Measurements from ENCODE around the gene ZFPM1.
A peak's percentile ranks its signal among the peaks of the same experiment; 100 is the strongest.

The ZFPM1 gene

DNA sequence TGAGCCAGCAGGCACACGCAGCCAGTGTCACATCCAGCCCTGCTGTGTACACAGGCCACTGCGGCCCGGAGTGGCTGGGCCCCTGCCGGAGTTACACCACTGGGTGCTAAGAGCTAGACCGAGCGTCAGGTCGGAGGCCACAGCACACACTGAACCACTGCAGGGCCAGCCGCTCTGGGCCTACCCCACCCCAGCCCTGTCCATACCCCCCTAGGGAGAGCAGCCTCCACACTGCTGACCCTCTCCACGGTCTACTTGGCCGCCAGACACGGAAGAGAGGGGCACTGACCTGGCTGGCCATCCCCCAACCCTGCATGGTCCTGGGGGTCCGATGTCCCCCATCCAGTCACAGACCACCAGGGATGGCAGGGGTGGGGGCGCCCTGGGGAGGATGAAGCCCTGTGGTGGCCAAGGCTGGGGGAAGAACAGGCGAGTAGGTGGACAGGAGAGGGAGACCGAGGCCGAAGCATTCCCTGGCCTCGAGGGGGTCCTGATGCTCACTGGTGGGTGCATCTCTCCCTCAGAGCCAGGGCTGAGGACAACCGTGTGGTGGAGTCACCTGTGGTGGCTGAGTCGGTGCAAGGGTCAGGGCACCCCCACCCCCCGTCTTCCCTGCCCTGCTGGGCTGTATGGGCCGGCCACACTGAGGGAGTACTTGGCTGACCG lies 82.2 kb downstream of the ZFPM1 start:
- peak overlapping the region; percentile 89 for H3K27ac ChIP-seq
- TF ChIP-seq ZFX (IDR thresholded peaks at IDR 0.05) = no peak
- TF ChIP-seq, protein P1, sequence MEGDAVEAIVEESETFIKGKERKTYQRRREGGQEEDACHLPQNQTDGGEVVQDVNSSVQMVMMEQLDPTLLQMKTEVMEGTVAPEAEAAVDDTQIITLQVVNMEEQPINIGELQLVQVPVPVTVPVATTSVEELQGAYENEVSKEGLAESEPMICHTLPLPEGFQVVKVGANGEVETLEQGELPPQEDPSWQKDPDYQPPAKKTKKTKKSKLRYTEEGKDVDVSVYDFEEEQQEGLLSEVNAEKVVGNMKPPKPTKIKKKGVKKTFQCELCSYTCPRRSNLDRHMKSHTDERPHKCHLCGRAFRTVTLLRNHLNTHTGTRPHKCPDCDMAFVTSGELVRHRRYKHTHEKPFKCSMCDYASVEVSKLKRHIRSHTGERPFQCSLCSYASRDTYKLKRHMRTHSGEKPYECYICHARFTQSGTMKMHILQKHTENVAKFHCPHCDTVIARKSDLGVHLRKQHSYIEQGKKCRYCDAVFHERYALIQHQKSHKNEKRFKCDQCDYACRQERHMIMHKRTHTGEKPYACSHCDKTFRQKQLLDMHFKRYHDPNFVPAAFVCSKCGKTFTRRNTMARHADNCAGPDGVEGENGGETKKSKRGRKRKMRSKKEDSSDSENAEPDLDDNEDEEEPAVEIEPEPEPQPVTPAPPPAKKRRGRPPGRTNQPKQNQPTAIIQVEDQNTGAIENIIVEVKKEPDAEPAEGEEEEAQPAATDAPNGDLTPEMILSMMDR (conservative IDR thresholded peaks at IDR 0.05) = no peak

DNA sequence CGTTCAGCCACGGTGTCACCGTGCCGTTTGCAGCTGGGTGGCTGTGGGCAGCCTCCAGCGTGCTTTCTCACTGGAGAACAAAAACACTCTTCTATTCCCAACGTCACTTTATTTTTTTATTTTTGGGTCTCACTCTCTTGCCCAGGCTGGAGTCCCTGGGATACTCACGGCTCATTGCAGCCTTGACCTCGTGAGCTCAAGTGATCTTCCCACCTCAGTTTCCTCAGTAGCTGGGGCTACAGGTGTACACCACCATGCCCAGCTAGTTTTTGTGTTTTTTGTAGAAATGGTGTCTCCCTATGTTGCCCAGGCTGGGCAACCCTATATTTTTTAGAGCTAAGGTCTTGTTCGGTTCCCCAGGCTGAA lies 82.8 kb downstream of the ZFPM1 start:
- no peak for TF ChIP-seq ZFX (IDR thresholded peaks at IDR 0.05)
- TF ChIP-seq, protein P1 (conservative IDR thresholded peaks at IDR 0.05) = no peak
- no peak overlapping the region for H3K27ac ChIP-seq

DNA sequence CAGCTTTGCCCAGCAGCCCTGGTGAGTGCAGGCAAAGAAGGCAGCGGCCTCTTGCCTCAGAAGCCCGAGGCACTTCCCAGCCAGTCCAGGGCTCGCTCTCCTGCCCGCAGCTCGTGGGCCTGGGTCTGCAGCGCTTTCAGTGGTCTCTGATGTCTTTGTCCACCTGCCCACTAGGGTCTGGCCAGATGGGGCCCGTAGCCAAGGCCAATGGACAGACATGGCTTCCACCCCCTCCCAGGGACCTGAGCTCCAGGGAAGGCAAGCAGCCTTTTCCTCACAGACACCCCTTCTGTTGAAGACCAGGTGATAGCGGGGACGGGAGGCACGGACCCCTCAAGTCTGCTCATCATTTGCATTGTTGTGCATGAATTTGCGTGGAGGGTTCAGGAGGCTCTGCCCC lies 83.4 kb downstream of the ZFPM1 start:
- H3K27ac ChIP-seq = no peak overlapping the region
- TF ChIP-seq, protein P1 (conservative IDR thresholded peaks at IDR 0.05) = no peak
- TF ChIP-seq ZFX (IDR thresholded peaks at IDR 0.05) = no peak

DNA sequence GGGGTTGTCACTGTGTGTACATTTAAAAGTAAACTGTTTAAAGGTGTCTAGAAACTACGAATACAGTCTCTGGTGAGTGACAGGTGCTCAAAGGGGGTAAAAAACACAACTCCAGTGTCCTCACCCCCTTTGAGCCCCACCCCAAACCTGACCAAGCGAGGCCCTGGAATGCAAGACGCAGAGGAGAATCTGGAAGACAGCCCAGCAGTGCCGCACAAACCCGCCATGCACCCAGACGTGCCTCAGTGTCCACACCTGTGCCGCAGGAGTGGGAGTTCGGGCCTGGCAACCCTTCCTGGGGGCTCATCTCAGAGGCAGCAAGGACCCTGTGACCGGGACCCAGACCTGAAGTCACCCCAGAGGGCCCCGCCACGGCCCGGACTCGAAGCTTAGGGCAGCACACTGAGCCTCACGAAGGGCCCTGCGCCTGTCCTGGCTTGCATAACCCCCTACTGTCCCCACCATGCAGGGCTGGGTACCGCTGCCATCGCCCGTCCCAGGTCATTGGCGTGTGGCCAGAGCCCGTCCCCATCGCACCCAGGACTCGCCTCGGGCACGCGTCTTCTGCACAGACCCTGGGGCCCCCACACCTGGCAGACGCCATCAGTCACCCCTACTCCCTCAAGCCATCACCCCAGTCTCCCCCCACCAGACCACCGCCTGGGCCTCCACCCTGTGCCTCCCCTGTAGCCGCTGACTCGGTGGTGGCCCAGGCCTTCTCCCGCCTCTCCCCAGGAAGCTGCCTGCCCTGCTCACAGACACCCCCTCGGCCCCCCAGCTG lies 84.1 kb downstream of the ZFPM1 start:
- TF ChIP-seq, protein P1 (conservative IDR thresholded peaks at IDR 0.05) = no peak; the same call in 1 of the 2 replicates
- no peak for TF ChIP-seq ZFX (IDR thresholded peaks at IDR 0.05)
- H3K27ac ChIP-seq = no peak overlapping the region

DNA sequence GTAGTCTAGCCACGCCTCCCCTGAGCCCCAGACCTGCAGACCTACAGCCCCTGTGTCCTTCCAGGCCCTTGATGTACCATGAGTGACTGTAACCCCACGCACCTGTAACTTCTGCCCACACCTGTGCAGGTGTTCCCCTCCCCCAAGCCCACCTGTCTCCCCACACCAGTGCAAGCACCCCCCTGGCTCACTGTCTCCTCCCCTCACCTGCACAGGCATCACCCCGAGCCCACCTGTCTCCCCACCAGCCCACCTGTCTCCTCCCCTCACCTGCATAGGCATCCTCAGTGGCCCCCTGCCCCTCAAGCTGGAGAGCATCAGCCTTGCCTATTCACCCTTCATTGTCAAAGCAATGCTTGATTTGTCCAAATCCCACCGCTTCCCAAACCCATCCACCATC lies 84.8 kb downstream of the ZFPM1 start:
- no peak for TF ChIP-seq ZFX (IDR thresholded peaks at IDR 0.05)
- TF ChIP-seq, protein P1 (conservative IDR thresholded peaks at IDR 0.05) = no peak
- no peak overlapping the region for H3K27ac ChIP-seq

DNA sequence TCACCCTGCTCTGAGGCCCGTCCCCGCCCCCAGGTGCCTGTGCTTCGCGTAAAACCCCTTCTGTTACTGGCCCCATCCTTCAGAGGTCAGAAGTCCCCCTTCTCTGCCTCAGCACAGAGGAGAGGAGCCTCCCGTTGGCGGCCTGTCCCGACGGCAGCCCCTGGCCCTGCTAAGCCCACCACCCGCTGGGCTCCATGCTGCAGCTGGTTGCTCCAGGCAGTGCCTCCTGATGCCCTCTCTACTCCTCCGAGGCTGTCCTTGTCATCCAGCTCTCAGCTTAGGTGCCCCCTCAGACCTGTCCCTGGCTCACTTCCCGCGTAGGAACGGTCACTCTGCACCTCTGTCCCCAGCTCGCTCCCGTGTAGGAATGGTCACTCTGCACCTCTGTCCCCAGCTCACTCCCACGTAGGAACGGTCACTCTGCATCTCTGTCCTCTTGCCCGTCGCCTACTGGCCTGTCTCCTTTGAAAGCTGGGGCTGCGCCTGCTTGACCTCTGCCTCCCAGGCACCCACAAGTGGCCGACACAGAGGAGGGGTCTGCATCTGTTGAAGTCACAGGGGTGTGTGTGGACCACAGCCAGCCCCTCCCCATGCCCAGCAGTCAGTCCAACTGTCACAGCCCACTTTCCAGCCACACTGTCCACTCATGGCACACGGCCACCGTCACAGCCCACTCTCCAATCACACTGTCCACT lies 85.4 kb downstream of the ZFPM1 start:
- no peak for TF ChIP-seq ZFX (IDR thresholded peaks at IDR 0.05)
- TF ChIP-seq, protein P1 (conservative IDR thresholded peaks at IDR 0.05) = no peak

DNA sequence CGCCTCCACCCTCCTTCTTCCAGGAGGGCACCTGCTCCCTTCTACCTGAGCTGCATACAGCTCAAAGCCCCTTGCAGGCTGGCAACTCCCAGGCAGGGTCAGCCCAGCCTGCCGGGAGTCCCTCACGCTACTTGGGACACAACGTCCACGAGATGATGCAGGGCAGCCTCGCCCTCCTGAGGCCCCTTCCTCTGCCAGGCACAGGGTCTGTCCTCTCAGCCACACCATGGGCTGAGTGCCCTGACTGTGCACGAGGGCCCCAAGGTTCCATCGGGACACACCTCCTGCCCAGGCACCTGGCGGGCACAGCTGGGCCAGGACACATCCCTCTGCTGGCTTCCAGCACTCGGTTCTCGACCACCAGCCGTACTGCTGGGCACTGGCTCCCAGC lies 86.2 kb downstream of the ZFPM1 start:
- TF ChIP-seq, protein P1 (conservative IDR thresholded peaks at IDR 0.05) = no peak
- no peak for TF ChIP-seq ZFX (IDR thresholded peaks at IDR 0.05)
- H3K27ac ChIP-seq = no peak overlapping the region

More for the DNA sequence above, 85.4 kb downstream of the ZFPM1 start:
- no peak overlapping the region for H3K27ac ChIP-seq
